NCI-H1417 (cell line): ENCODE measurements around the gene AP5M1.
A peak's percentile ranks its signal among the peaks of the same experiment; 100 is the strongest.
"Not testable (repeated sequence)": the region's sequence is repeated elsewhere in the genome, so short reads cannot be mapped to it uniquely, and the experiment has no call there.

Experiments
- DNase-seq, 3 experiments: peaks; one replicate each; lab custom pipeline; 2025; lab: John Stamatoyannopoulos, UW

Gene AP5M1

GRCh38 chr14:57291692-57292647 is 23.2 kb downstream of the AP5M1 start:
- DNase-seq = peak in 1 of 3 experiments; percentile 55

- DNase-seq = peak in 1 of 3 experiments; percentile 59
Measured at GRCh38 chr14:57293866-57294837, 25.4 kb downstream of the AP5M1 start.

- no peak for DNase-seq
Measured at GRCh38 chr14:57295239-57295638, 26.5 kb downstream of the AP5M1 start.

GRCh38 chr14:57297852-57298251 is 29.1 kb downstream of the AP5M1 start:
- DNase-seq = no peak

GRCh38 chr14:57299511-57299910 is 30.7 kb downstream of the AP5M1 start:
- DNase-seq = no peak

GRCh38 chr14:57302883-57303282 is 34.1 kb downstream of the AP5M1 start:
- DNase-seq = no peak

GRCh38 chr14:57314396-57315089 is 45.8 kb downstream of the AP5M1 start:
- DNase-seq = no peak

- DNase-seq = peak; percentile 70 to 94 (median 87)
Measured at GRCh38 chr14:57317248-57317833, 48.6 kb downstream of the AP5M1 start.

- DNase-seq = no peak
Measured at GRCh38 chr14:57319636-57320192, 50.9 kb downstream of the AP5M1 start.

- DNase-seq = no peak
Measured at GRCh38 chr14:57323721-57324120, 55.0 kb downstream of the AP5M1 start.

GRCh38 chr14:57326253-57326652 is 57.5 kb downstream of the AP5M1 start:
- DNase-seq = no peak

GRCh38 chr14:57329833-57330232 is 61.1 kb downstream of the AP5M1 start:
- DNase-seq = no peak

GRCh38 chr14:57332475-57332874 is 63.7 kb downstream of the AP5M1 start:
- not testable (repeated sequence) for DNase-seq

GRCh38 chr14:57333726-57334125 is 65.0 kb downstream of the AP5M1 start:
- DNase-seq = not testable (repeated sequence)

GRCh38 chr14:57343545-57344297 is 75.0 kb downstream of the AP5M1 start:
- not testable (repeated sequence) for DNase-seq

GRCh38 chr14:57345106-57345505 is 76.3 kb downstream of the AP5M1 start:
- DNase-seq = peak in 1 of 3 experiments; percentile 45

- DNase-seq = peak; percentile 17 to 74 (median 58)
Measured at GRCh38 chr14:57346741-57347140, 78.0 kb downstream of the AP5M1 start.
